DMS79 (cell line): ENCODE measurements around the gene B3GAT3.
"Not testable (repeated sequence)": the region's sequence is repeated elsewhere in the genome, so short reads cannot be mapped to it uniquely, and the experiment has no call there.

ENCODE experiments used
- DNase-seq: peaks from one replicate; lab custom pipeline; 2025; lab: John Stamatoyannopoulos, UW

Gene B3GAT3

DNA sequence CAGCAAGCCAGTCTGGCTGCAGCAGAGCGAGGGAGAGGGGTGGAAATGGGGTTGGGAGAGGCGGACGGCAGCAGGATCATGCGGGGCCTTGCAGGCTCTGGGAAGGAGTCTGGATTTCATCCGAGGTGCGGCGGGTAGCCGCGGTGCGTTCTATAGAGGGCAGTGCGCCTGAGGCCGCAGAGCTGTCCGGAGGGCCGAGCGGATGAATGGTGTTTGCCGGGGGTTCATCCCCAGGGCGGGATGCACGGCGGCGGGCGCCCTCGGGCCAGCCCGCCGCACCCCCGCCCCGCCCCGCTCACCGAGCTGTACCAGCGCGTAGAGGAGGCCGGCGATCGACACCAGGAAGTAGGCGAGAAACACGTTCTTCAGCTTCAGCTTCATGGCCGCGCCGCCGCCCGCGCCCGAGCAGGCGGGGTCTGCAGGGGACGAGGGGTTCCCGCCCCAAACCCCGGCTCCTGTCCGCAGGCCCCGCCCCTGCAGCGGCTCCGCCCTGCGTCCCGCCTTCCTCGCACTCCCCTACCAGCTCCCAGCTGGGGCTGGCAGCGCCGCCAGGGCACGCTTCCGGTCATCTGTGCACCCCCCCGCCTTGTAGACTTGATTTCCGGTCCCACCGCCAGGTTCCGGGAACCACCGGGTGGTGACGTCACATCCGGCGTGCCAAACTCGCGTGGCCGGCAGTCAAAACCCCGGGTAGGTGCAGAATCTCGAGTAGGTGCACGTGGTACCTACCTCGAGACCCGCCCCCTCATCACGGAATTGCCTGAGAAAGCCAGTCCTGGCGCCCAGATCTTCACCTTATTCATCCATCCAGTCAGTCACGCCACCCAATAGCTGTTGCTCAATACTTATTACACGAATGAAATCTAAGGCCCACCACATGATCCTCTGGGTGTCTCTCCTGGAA is at the start of gene B3GAT3:
B3GAT3 (minus strand) TSS at position 420 of the 904 bp plus-strand sequence; CDS start at position 381, 39 bp downstream.
- peak; percentile 99 for DNase-seq

DNA sequence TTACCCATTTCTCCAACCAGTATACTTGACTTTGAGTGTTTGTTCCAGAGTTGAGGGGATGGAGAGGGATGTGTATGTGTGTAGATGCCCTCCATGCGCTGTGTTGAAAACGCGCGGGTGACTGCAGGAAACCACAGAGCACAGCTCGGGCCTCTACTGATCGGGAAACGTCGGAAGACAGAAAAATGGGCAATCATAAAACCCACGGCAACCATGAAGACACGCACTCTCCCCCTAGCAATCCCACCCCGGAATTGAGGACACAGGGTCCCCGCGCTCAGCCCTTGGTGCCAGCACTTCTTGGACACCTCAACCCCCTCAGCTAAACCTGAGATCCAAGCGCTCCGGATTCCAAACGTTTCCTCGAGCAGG is 49.4 kb upstream of the B3GAT3 start:
- no peak for DNase-seq

DNA sequence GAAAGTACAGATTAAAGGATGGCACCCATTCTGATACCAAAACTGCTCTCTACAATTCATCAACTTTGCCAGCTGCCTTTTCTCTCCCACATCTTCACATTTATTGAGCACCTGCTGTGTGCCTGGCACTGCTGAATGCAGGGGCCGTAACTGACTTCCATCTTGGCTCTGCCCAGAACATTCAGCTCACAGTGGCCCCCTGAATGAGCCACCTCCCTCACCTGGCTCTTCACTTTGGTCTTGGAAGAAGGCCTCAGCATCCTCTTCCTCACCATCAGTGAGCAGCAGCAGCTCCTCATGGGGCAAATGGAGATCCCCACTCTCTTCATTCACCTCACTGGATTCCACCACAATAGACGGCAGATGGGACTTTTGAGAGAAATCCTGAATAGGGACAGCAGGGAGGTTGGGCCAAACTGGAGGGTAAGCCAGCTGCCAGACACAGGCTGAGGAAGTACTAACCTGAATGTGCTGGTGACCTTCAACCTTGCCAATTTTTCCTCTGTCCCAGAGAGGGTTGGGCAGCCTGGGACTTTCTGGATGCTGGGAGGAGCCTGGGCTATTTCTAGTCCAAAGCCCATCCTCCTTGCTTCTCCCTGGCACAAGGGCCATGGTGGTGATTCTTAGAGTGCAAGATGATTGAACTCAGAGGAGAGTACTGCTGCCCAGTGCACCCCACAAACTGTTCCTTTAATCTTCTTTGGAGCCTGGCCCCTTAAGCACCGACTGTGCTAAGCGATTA is 47.8 kb upstream of the B3GAT3 start:
- DNase-seq: no peak

DNA sequence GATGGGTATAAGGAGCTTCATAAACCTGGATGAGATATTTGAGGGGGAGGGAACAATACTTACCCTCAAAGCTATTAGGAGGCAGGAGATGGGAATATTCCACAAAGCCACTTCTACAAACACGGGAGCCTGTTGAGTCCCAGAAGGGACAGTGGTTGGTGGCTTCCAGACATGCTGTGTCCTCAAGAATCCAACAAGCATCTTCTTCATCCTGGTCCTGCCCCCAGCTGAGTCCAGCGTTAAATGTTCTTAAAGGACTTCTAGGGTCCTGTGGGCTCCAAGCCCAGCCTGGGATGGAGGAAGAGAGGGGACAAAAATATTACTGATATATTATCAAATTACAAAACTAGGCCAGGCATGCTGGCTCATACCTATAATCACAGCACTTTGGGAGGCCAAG is 45.7 kb upstream of the B3GAT3 start:
- DNase-seq: no peak

DNA sequence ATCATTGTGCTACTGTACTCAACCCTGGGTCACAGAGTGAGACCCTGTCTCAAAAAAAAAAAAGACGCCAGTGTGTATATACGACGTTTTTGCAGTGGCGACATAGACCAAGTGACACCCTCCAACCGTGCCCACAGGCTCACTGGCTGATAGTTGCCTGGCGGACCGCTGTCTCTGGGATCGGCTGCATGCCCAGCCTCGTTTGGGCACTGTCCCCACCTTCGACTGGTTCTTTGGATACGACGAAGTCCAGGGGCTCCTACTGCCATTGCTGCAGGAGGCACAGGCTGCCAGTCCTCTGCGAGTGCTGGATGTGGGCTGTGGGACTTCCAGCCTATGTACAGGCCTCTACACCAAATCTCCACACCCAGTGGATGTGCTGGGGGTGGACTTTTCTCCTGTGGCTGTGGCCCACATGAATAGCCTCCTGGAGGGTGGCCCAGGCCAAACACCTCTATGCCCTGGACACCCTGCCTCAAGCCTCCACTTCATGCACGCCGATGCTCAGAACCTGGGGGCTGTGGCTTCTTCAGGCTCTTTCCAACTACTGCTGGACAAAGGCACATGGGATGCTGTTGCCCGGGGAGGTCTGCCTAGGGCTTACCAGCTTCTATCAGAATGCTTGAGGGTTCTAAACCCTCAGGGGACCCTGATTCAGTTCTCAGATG is 44.6 kb upstream of the B3GAT3 start:
- DNase-seq: no peak

DNA sequence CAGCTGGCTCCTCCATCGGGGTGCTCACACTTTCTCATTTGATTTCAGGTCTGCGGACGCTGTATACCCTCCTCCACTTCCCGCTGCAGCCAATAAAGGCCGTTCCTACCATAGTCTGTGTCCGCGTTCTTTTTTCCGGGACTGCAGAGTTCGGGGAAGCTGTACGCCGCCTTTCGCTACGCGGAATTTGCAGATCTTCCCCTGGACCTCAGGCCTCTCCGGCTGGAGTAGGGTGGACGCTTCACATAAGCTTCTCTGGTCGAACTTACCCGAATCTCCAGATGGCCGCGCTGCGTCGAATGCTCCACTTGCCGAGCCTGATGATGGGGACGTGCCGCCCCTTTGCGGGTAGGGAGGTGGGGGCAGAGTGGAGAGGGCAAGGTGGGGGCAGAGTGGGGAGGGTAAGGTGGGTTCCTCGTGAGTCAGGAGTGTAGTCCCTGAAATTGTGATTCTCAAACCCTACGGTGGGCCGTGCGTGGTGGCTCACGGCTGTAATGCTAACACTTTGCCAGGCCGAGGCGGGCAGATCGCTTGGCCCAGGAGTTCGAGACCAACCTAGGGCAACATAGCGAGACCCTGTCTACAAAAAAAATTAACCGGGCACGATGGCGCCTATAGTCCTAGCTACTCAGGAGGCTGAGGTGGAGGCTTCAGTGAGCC is 43.9 kb upstream of the B3GAT3 start:
- peak; percentile 19 for DNase-seq

DNA sequence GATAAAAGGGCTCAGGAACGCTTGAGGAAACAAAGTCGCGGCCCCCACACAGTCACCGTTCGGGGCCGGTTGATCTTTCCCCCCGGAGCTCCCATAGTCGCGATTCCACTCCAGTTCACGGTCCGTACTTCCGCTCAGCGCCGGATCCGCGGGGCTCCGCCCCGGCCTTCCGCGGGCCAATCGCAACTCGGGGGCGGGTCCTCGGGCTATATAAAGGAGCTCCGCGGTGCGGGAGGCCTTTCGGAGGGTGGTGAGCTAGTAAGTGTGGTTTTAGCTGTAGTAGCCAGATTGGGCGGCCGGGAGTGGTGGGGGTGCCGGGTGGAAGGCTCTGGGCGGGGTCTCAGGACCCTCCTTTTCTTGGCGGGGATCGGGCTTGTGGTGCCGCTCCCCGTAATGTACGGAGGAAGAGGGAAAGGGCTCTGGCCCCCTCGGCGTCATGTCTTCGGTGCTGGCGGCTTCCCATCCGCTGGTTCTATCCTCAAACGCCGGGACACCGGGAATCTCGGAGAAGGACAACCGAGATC is 43.4 kb upstream of the B3GAT3 start, which contains the start of the genes C11orf98 and CSKMT:
C11orf98 (minus strand) TSS at position 136 of the 524 bp plus-strand sequence; CDS start at position 95, 41 bp downstream.
CSKMT (plus strand) TSS at position 238 of the 524 bp plus-strand sequence. CDS start 568 bp downstream, outside the sequence.
- peak; percentile 86 for DNase-seq

DNA sequence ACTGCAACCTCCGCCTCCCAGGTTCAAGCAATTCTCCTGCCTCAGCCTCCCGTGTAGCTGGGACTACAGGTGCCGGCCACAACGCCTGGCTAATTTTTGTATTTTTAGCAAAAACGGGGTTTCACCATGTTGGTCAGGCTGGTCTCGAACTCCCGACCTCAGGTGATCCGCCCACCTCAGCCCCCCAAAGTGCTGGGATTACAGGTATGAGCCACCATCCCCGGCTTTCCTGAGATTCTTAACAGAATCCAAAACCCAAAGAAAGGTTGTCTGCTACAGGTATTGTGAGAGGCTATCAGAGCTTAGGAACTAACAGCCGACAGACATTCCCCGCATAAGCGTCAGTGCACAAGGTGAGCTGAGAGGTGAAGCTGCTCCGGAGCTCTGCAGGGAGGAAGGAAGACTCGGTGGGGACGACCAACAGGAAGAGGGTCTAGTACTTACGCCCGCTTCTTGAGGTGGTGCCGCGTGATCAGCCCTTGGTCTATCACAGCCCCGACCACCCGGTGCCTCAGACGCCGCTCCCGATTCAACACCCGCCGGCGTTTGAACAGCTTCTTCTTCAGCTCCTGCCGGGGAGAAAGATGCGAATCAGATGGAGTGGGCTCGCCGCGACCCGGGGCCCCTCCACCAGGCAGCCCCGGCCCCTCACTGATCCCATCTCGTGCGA is 42.8 kb upstream of the B3GAT3 start:
- peak; percentile 70 for DNase-seq

DNA sequence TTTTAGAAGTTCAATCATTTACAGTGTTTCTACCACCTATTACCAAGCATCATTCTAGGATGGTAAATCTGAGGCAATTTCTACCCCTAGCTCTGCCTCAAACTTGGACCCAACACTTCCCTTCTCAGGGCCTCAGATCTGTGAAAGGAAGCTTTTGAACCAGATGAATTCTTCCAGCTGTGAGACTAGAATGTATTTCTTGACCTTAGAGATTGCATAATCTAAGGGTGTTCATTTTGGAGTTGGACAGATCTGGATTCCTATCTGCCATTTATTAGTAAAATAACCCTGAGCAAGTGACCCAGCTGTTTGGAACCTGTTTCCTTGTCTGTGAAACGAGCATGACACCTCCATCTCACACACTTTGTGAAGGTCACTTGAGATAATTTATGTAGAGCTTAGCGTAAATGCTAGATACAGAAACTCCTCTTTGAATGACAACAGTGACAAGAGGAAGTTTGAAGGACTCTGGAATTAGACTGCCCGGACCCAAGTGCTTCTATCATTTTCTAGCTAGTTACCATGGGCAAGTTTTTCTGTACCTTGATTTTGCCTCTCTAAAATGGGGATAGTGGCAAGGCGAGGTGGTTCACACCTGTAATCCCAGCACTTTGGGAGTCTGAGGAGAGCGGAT is 35.1 kb upstream of the B3GAT3 start:
- no peak for DNase-seq

DNA sequence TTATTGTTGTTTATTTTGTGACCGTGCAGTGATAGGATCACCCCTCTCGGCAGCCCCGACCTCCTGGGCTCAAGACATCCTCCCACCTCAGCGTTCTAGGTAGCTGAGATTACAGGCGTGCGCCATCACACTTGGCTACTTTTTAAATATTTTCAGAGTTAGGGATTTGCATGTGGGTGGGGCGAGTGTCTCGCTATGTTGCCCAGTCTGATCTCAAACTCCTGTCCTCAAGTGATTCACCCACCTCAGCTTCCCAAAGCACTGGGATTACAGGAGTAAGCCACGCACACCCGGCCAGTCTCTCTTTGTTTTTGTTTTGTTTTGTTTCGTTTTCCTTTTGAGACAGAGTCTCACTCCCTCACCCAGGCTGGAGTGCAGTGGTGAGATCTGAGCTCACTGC is 32.5 kb upstream of the B3GAT3 start:
- no peak for DNase-seq

DNA sequence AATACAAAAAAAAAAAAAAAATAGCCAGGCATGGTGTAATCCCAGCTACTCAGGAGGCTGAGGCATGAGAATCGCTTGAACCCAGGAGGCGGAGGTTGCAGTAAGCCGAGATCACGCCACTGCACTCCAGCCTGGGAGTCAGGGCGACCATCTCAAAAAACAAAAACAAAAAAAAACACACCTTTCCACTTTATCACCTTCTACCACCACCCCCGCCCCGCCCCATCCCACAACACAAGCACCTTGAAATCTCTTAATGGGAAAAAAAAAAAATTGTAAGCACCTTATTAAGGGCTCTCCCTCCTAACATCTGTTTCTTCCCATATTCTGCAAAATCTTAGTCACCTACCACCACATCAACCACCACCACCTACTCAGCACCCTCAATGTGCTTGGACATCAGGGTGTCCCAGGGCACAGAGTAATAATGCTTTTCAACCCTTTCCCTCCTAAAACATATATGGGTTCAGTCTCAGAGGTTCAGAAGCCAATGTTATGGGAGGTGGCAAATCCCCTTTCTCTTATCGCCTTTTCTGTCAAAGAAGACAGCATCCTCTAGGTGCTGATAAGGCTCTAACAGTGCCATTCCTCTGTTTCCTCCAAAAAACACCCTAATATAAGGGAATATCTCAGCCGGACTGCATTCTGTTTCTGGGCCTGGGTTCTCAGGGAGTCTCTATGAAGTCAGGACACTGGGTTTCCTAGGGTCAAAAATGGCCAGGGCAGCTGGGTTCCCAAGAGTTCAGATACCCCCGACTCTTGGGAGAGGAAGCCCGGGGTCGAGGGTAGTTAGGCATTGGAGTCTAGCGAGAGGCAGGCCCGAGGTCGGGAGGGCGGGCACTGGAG is 30.6 kb upstream of the B3GAT3 start:
- DNase-seq: no peak

DNA sequence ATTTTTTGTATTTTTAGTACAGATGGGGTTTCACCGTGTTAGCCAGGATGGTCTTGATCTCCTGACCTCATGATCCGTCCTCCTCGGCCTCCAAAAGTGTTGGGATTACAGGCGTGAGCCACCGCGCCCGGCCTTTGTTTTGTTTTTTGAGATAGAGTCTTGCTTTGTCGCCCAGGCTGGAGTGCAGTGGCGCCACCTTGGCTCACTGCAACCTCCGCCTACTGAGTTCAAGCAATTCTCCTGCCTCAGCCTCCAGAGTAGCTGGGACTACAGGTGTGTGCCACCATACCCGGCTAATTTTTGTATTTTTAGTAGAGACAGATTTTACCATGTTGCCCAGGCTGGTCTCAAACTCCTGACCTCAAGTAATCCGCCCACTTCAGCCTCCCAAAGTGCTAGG is 28.5 kb upstream of the B3GAT3 start:
- DNase-seq: not testable (repeated sequence)

DNA sequence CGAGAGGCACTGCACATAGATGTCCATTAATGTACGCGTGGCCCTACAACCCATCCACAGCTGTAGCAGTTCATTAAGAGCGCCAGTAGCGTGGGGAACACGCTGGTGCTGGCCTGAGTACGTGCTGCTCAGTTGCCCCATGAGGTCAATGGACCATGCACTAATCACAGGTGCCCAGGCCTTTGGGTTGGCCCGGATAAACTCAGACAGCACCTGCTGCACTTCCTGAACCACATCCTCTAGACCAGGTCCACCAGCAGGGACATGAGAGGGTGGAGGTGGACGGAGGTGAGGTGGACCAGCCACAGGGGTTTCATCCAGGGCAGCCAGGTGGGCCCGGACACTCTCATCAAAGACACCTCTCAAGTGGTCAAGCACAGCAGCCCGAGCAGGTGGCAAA is 27.7 kb upstream of the B3GAT3 start:
- no peak for DNase-seq

DNA sequence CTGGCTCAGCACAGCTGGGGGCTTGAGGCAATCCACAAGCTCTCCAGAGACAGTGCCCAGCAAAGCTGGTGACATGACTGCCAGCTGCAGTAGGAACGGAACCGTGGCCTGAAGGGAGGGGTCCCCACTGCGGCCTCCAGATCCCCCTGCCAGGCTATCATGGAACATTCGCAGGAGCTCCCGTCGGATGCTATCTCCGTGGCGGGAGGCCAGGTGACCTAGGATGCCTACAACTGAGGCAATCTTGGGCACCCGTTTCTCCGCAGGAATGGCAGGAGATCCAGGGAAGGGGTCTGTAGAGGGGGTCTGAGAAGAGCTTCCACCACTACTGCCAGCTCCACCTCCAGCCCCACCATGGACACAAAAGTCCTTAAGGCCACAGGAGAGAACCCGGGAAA is 27.2 kb upstream of the B3GAT3 start:
- DNase-seq: no peak

DNA sequence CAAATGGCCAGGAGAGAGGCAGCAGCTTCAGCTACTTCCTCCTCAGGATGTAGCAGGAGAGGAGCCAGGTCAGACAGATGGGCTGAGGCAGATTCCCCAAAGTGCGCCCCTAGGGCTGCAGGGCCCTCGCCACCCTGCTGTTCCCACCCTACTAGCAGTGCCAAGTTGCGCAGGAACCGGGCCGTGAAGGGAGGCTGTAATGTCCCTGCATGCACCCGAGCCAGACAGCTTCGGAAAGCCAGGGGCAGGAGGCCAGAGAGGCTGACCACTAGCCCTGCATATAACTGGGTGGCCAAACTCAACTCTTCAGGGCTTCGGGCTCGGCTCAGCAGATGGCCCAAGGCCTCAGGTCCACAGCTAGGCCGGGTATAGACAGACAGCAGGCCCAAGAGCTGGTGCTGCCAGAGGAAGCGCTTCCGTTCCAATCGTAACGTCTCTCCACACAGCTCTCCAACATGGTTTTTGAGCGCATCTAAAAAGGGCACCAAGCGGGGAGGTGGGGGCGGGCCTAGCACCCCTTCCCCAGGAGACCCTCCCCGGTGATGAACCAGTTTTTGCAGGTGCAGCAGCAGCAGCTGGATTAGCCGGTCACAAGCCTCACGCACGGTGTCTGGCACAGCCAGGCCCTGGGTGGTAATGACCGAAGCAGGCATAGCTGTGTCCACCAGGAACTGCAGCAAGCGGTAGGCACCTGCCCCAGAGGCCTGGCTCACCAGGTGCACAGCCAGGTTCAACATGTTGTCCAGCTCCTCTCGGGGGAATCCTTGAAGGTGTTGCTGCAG is 26.6 kb upstream of the B3GAT3 start:
- DNase-seq: no peak

DNA sequence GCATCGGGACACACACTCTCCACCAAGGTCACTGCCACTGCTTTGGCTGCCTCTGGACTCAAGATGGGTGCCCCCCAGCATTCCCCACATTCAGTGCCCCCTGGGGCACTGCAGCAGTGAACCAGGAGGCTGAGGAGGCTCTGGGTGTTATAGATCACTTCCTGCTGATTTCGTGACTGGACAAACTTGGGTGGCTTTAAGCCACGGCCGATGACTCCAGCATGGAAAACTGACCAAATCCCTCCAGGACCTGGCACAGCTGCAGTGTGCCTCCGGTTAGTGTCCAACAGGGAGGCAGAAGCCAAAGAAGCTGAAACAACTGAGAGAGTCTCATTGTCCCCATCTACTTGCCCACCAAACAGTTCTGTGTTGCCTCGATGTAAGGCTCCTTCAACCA is 25.8 kb upstream of the B3GAT3 start:
- no peak for DNase-seq

DNA sequence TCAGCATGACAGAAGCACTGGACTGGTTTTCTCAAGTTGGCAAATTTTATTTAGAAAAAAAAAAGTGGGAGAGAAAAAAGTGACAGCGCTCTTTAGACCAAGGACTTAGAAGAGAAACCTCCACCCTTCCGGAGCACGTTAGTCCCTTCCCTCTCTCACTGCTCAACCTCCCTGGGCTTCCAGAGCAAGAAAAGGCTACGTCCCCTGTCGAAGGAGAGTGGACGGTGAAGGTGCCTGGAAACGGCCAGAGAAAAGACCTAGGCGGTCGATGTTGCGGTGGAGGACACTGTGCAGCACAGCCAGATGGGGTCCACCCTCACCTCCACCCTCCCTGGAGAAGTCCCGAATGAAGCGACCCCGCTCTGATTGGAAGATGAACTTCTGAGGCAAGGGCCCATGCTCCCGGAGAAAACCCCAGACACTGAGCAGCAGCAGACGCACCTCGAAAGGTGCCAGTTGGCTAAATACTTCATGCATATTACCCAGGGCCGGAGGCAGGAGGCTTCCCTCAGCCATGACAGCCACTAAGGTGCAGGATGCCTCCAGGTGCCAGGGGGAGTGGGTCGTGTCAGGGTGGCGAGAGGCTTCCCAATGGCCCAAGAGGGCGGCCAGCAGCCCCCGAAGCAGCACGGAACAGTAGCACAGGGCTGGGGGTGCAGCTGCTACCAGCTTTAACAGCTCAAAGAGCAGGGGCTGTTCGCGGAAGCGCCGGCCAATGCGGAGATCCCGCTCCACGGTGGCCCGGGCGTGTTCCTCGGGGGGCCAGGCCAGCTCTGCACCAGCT is 25.2 kb upstream of the B3GAT3 start:
- no peak for DNase-seq
